AML-193 (cell line): ENCODE results near the gene CLSTN1.
"Not testable (repeated sequence)": the region's sequence is repeated elsewhere in the genome, so short reads cannot be mapped to it uniquely, and the experiment has no call there.

Source experiments
- DNase-seq, 2 experiments: peaks; one replicate each; lab custom pipeline; 2025; lab: John Stamatoyannopoulos, UW

The CLSTN1 gene

GRCh38 chr1:9762446-9762845, 61.3 kb downstream of the CLSTN1 start:
- DNase-seq = not testable (repeated sequence)

- DNase-seq = no peak
These were observed 61.9 kb downstream of the CLSTN1 start for GRCh38 chr1:9761855-9762254.

- no peak for DNase-seq
These were observed 62.9 kb downstream of the CLSTN1 start for GRCh38 chr1:9760824-9761223.

GRCh38 chr1:9759939-9760338, 63.8 kb downstream of the CLSTN1 start:
- no peak for DNase-seq

GRCh38 chr1:9758559-9759121, 65.1 kb downstream of the CLSTN1 start:
- no peak for DNase-seq

- no peak for DNase-seq
These were observed 68.2 kb downstream of the CLSTN1 start for GRCh38 chr1:9755441-9755995.

GRCh38 chr1:9753121-9753531, 70.6 kb downstream of the CLSTN1 start:
- no peak for DNase-seq

GRCh38 chr1:9751971-9752370, 71.8 kb downstream of the CLSTN1 start:
- DNase-seq = no peak

- DNase-seq = no peak
These were observed 74.4 kb downstream of the CLSTN1 start for GRCh38 chr1:9749361-9749760.

- not testable (repeated sequence) for DNase-seq
These were observed 75.4 kb downstream of the CLSTN1 start for GRCh38 chr1:9748391-9748790.

- DNase-seq = no peak
These were observed 77.1 kb downstream of the CLSTN1 start for GRCh38 chr1:9746651-9747050.

- DNase-seq = no peak
These were observed 77.6 kb downstream of the CLSTN1 start for GRCh38 chr1:9746211-9746610.

GRCh38 chr1:9744106-9744799, 79.5 kb downstream of the CLSTN1 start:
- DNase-seq = no peak

- no peak for DNase-seq
These were observed 86.1 kb downstream of the CLSTN1 start for GRCh38 chr1:9737671-9738070.

GRCh38 chr1:9737057-9737456, 86.7 kb downstream of the CLSTN1 start:
- no peak for DNase-seq

GRCh38 chr1:9736241-9736640, 87.5 kb downstream of the CLSTN1 start:
- no peak for DNase-seq

- DNase-seq = no peak
These were observed 88.0 kb downstream of the CLSTN1 start for GRCh38 chr1:9735800-9736199.

GRCh38 chr1:9733160-9733789, 90.5 kb downstream of the CLSTN1 start:
- DNase-seq = no peak

- DNase-seq = no peak
These were observed 91.4 kb downstream of the CLSTN1 start for GRCh38 chr1:9732123-9732971.

- DNase-seq = no peak
These were observed 92.2 kb downstream of the CLSTN1 start for GRCh38 chr1:9731561-9731960.

GRCh38 chr1:9731051-9731537, 92.7 kb downstream of the CLSTN1 start:
- DNase-seq = no peak
